ENCODE data around the gene MOXD1.

Gene MOXD1

DNA sequence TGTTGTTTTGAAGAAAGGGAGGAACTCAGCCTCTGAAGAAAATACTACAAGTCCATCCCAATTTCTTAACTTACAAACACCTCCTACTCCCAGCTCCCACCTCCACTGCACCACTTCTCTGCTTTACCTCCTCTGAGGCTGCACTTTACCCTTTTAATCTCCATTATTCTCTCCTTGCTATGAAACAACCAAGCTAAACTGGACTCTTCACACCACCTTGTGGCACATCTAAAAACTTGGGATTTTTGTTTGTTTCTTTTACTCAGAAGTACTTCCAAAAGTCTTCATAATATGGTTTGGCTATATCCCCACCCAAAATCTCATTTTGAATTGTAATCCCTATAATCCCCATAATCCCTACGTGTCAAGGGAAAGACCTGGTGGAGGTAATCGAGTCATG lies 142.2 kb downstream of the MOXD1 start:
- Histone ChIP-seq H3F3A (ENCODE audit: insufficient read depth, low read length) (no peaks in the 10 kb centered on the region), H2AFZ (ENCODE audit: low read length) (no peak overlapping the region), H3K4me1 (ENCODE audit: insufficient read depth, low read length, severe bottlenecking) (no peaks in the 10 kb centered on the region), H3K4me3 (ENCODE audit: low read depth, low read length, poor library complexity, severe bottlenecking) (no peak overlapping the region), H3K9me3 (ENCODE audit: low read length) (no peaks in the 10 kb centered on the region), H3K4me2 (ENCODE audit: low read length) (no peak overlapping the region), H4K20me1 (ENCODE audit: insufficient read depth, low read length) (no peaks in the 10 kb centered on the region), H3K27me3 (ENCODE audit: insufficient read depth, low read length) (no peaks in the 10 kb centered on the region; the same call in 1 of the 2 replicates), H3K9ac (ENCODE audit: low read length) (no peak overlapping the region), H3K79me2 (ENCODE audit: insufficient read depth, low read length) (no peaks in the 10 kb centered on the region), H3K36me3 (ENCODE audit: insufficient read depth, low read length) (no peaks in the 10 kb centered on the region), H3K27ac (ENCODE audit: low read depth, low read length, poor library complexity, severe bottlenecking) (no peak overlapping the region), H3K9me2 (ENCODE audit: low read depth, low read length) (no peaks in the 10 kb centered on the region)
- TF ChIP-seq, protein P1, sequence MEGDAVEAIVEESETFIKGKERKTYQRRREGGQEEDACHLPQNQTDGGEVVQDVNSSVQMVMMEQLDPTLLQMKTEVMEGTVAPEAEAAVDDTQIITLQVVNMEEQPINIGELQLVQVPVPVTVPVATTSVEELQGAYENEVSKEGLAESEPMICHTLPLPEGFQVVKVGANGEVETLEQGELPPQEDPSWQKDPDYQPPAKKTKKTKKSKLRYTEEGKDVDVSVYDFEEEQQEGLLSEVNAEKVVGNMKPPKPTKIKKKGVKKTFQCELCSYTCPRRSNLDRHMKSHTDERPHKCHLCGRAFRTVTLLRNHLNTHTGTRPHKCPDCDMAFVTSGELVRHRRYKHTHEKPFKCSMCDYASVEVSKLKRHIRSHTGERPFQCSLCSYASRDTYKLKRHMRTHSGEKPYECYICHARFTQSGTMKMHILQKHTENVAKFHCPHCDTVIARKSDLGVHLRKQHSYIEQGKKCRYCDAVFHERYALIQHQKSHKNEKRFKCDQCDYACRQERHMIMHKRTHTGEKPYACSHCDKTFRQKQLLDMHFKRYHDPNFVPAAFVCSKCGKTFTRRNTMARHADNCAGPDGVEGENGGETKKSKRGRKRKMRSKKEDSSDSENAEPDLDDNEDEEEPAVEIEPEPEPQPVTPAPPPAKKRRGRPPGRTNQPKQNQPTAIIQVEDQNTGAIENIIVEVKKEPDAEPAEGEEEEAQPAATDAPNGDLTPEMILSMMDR (IDR thresholded peaks at IDR 0.05; ENCODE audit: low read length) = peak; percentile 39; the same call in 1 of the 2 replicates
- TF ChIP-seq EZH2 (IDR thresholded peaks at IDR 0.05; ENCODE audit: borderline replicate concordance, low read length) = no peak

DNA sequence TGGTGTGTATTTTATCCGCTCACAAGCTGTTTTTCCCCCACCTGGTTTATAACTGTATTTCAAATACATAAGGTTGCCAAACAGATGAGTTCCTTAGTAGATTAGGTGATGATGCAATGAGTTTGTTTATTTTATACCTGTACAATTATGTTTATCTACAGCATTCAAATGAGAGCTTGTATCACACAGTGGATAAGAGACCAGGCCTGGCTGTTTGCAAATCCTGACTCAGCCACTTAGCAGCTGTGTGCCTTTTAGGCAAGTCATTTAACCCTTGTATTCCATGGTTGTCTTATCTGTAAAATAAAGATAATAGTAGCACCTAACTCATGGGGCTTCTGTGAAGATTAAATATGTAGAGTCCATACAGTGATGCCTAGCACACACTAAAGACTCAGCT lies 143.7 kb downstream of the MOXD1 start:
- Histone ChIP-seq H3K4me2 (ENCODE audit: low read length) (no peak overlapping the region), H2AFZ (ENCODE audit: low read length) (no peak overlapping the region), H3K36me3 (ENCODE audit: insufficient read depth, low read length) (no peaks in the 10 kb centered on the region), H3K9me2 (ENCODE audit: low read depth, low read length) (no peaks in the 10 kb centered on the region), H3K4me1 (ENCODE audit: insufficient read depth, low read length, severe bottlenecking) (no peaks in the 10 kb centered on the region), H4K20me1 (ENCODE audit: insufficient read depth, low read length) (no peaks in the 10 kb centered on the region), H3K27ac (ENCODE audit: low read depth, low read length, poor library complexity, severe bottlenecking) (no peak overlapping the region), H3K9ac (ENCODE audit: low read length) (no peak overlapping the region), H3K9me3 (ENCODE audit: low read length) (peaks cover under 1% of the 10 kb centered on the region; the same call in 1 of the 2 replicates), H3K79me2 (ENCODE audit: insufficient read depth, low read length) (no peaks in the 10 kb centered on the region), H3K27me3 (ENCODE audit: insufficient read depth, low read length) (no peaks in the 10 kb centered on the region; the same call in 1 of the 2 replicates), H3K4me3 (ENCODE audit: low read depth, low read length, poor library complexity, severe bottlenecking) (no peak overlapping the region), H3F3A (ENCODE audit: insufficient read depth, low read length) (no peaks in the 10 kb centered on the region)
- TF ChIP-seq, protein P1 (IDR thresholded peaks at IDR 0.05; ENCODE audit: low read length) = no peak
- no peak for TF ChIP-seq EZH2 (IDR thresholded peaks at IDR 0.05; ENCODE audit: borderline replicate concordance, low read length)

DNA sequence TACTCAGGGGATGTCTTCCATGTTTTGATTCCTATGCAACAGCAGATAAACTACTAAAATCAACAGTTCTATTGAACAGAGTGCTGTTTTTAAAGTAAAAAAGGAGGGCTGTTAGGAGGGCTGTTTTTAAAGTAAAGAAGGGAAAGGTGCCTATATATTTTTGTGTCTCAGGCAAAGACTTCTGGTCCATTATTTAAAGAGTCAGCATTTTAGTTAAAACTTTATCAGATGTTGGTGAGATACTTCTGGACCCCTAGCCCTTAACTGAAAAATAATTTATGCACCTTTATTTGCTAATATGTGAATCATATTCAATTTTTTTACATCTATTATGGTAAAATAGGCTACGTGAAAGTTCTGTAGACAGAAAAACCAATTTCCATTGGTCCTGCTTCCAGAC lies 144.8 kb downstream of the MOXD1 start:
- no peak overlapping the region for H3K27ac ChIP-seq (ENCODE audit: low read depth, low read length, poor library complexity, severe bottlenecking)
- H3K79me2 ChIP-seq (ENCODE audit: insufficient read depth, low read length) = no peaks in the 10 kb centered on the region
- H3K9me3 ChIP-seq (ENCODE audit: low read length) = peaks cover 6% of the 10 kb centered on the region
- no peaks in the 10 kb centered on the region for H3F3A ChIP-seq (ENCODE audit: insufficient read depth, low read length)
- TF ChIP-seq, protein P1 (IDR thresholded peaks at IDR 0.05; ENCODE audit: low read length) = no peak
- no peak for TF ChIP-seq EZH2 (IDR thresholded peaks at IDR 0.05; ENCODE audit: borderline replicate concordance, low read length)
- H2AFZ ChIP-seq (ENCODE audit: low read length) = no peak overlapping the region
- H4K20me1 ChIP-seq (ENCODE audit: insufficient read depth, low read length) = no peaks in the 10 kb centered on the region
- no peak overlapping the region for H3K4me2 ChIP-seq (ENCODE audit: low read length)
- H3K4me3 ChIP-seq (ENCODE audit: low read depth, low read length, poor library complexity, severe bottlenecking) = no peak overlapping the region
- H3K4me1 ChIP-seq (ENCODE audit: insufficient read depth, low read length, severe bottlenecking) = no peaks in the 10 kb centered on the region
- no peaks in the 10 kb centered on the region for H3K9me2 ChIP-seq (ENCODE audit: low read depth, low read length)
- no peaks in the 10 kb centered on the region for H3K36me3 ChIP-seq (ENCODE audit: insufficient read depth, low read length)
- H3K9ac ChIP-seq (ENCODE audit: low read length) = no peak overlapping the region
- H3K27me3 ChIP-seq (ENCODE audit: insufficient read depth, low read length) = no peaks in the 10 kb centered on the region; the same call in 1 of the 2 replicates

All from OCI-LY1 (cell line).